ENCODE results near the gene PHF21A. TPM values are rescaled to one million over a fixed set of nuclear protein-coding genes. Genes with fewer than 3 reads are reported as not detected.

Gene PHF21A
- total RNA-seq, 2 experiments from 2014 or later, result 23.1 to 56.1 TPM

- no TSS peak for BruUV-seq (replicated peaks)
- ChIA-PET CTCF (ENCODE audit: unreplicated experiment) (no interaction called here), POLR2A (interaction anchor here (0.8 to 1.0 kb wide), 3 partner anchors 10 to 80 kb away, joined by 3 to 4 read pairs (median 3); no protein-coding TSS in a partner anchor)
- H3K4me3 ChIP-seq (ENCODE audit: low read depth, low read length, poor library complexity, severe bottlenecking), result no peak overlapping the region
- H3K36me3 ChIP-seq (ENCODE audit: insufficient read depth, low read length), result peaks cover 2% of the 10 kb centered on the region; the same call in 1 of the 2 replicates
- H3K27ac ChIP-seq (ENCODE audit: low read depth, low read length, poor library complexity, severe bottlenecking), result no peak overlapping the region
- H3K79me2 ChIP-seq (ENCODE audit: insufficient read depth, low read depth, low read length), result peaks cover 6% of the 10 kb centered on the region; the same call in 1 of the 2 replicates
- H3K9me2 ChIP-seq (ENCODE audit: insufficient read depth, low read length), result no peaks in the 10 kb centered on the region
- intact Hi-C loops (cut with micrococcal nuclease; ENCODE audit: unreplicated experiment), result no loop called here
- H2AFZ ChIP-seq (ENCODE audit: low read length), result no peak overlapping the region
- no peaks in the 10 kb centered on the region for H4K20me1 ChIP-seq (ENCODE audit: insufficient read depth, low read length)
- TF ChIP-seq, protein P1, sequence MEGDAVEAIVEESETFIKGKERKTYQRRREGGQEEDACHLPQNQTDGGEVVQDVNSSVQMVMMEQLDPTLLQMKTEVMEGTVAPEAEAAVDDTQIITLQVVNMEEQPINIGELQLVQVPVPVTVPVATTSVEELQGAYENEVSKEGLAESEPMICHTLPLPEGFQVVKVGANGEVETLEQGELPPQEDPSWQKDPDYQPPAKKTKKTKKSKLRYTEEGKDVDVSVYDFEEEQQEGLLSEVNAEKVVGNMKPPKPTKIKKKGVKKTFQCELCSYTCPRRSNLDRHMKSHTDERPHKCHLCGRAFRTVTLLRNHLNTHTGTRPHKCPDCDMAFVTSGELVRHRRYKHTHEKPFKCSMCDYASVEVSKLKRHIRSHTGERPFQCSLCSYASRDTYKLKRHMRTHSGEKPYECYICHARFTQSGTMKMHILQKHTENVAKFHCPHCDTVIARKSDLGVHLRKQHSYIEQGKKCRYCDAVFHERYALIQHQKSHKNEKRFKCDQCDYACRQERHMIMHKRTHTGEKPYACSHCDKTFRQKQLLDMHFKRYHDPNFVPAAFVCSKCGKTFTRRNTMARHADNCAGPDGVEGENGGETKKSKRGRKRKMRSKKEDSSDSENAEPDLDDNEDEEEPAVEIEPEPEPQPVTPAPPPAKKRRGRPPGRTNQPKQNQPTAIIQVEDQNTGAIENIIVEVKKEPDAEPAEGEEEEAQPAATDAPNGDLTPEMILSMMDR (conservative IDR thresholded peaks at IDR 0.05; ENCODE audit: low read length), result no peak
- TF ChIP-seq EZH2phosphoT487 (IDR thresholded peaks at IDR 0.05; ENCODE audit: borderline replicate concordance, low read depth, low read length), result no peak
- no peak overlapping the region for H3K4me2 ChIP-seq (ENCODE audit: low read length)
- peaks cover 57% of the 10 kb centered on the region for H3K4me1 ChIP-seq (ENCODE audit: insufficient read depth, low read length, poor library complexity, severe bottlenecking)
- no peak for DNase-seq (ENCODE audit: low spot score)
- no peaks in the 10 kb centered on the region for H3K9me3 ChIP-seq (ENCODE audit: low read length)
Measured at GRCh38 chr11:45926536-45927331, 194.5 kb downstream of the PHF21A start.

GRCh38 chr11:45926001-45926401, 195.3 kb downstream of the PHF21A start:
- no peak for DNase-seq (ENCODE audit: low spot score)
- no TSS peak for BruUV-seq (replicated peaks)
- Histone ChIP-seq H3K27ac (ENCODE audit: low read depth, low read length, poor library complexity, severe bottlenecking) (no peak overlapping the region), H3K4me1 (ENCODE audit: insufficient read depth, low read length, poor library complexity, severe bottlenecking) (peaks cover 52% of the 10 kb centered on the region), H3K9me2 (ENCODE audit: insufficient read depth, low read length) (no peaks in the 10 kb centered on the region), H3K9me3 (ENCODE audit: low read length) (no peaks in the 10 kb centered on the region), H3K4me3 (ENCODE audit: low read depth, low read length, poor library complexity, severe bottlenecking) (no peak overlapping the region), H3K4me2 (ENCODE audit: low read length) (no peak overlapping the region), H4K20me1 (ENCODE audit: insufficient read depth, low read length) (no peaks in the 10 kb centered on the region), H3K79me2 (ENCODE audit: insufficient read depth, low read depth, low read length) (no peaks in the 10 kb centered on the region), H2AFZ (ENCODE audit: low read length) (no peak overlapping the region), H3K36me3 (ENCODE audit: insufficient read depth, low read length) (no peaks in the 10 kb centered on the region)
- ChIA-PET POLR2A (interaction anchor here (0.6 to 1.3 kb wide), 3 partner anchors 10 to 174 kb away, joined by 3 read pairs; no protein-coding TSS in a partner anchor), CTCF (ENCODE audit: unreplicated experiment) (no interaction called here)
- TF ChIP-seq, protein P1 (conservative IDR thresholded peaks at IDR 0.05; ENCODE audit: low read length), result no peak
- TF ChIP-seq EZH2phosphoT487 (IDR thresholded peaks at IDR 0.05; ENCODE audit: borderline replicate concordance, low read depth, low read length), result no peak
- intact Hi-C loops (cut with micrococcal nuclease; ENCODE audit: unreplicated experiment), result no loop called here

GRCh38 chr11:45925550-45925949, 195.7 kb downstream of the PHF21A start:
- no peak overlapping the region for H3K27ac ChIP-seq (ENCODE audit: low read depth, low read length, poor library complexity, severe bottlenecking)
- H3K4me1 ChIP-seq (ENCODE audit: insufficient read depth, low read length, poor library complexity, severe bottlenecking), result peaks cover 48% of the 10 kb centered on the region
- intact Hi-C loops (cut with micrococcal nuclease; ENCODE audit: unreplicated experiment), result no loop called here
- ChIA-PET POLR2A (interaction anchor here (0.6 to 1.3 kb wide), 2 partner anchors 11 to 174 kb away, joined by 3 read pairs; no protein-coding TSS in a partner anchor), CTCF (ENCODE audit: unreplicated experiment) (no interaction called here)
- H3K9me3 ChIP-seq (ENCODE audit: low read length), result no peaks in the 10 kb centered on the region
- DNase-seq (ENCODE audit: low spot score), result no peak
- no peaks in the 10 kb centered on the region for H3K79me2 ChIP-seq (ENCODE audit: insufficient read depth, low read depth, low read length)
- H3K4me2 ChIP-seq (ENCODE audit: low read length), result no peak overlapping the region
- H3K4me3 ChIP-seq (ENCODE audit: low read depth, low read length, poor library complexity, severe bottlenecking), result no peak overlapping the region
- no peak overlapping the region for H2AFZ ChIP-seq (ENCODE audit: low read length)
- H4K20me1 ChIP-seq (ENCODE audit: insufficient read depth, low read length), result no peaks in the 10 kb centered on the region
- H3K36me3 ChIP-seq (ENCODE audit: insufficient read depth, low read length), result no peaks in the 10 kb centered on the region
- no peaks in the 10 kb centered on the region for H3K9me2 ChIP-seq (ENCODE audit: insufficient read depth, low read length)
- TF ChIP-seq, protein P1 (conservative IDR thresholded peaks at IDR 0.05; ENCODE audit: low read length), result no peak
- TF ChIP-seq EZH2phosphoT487 (IDR thresholded peaks at IDR 0.05; ENCODE audit: borderline replicate concordance, low read depth, low read length), result no peak
- BruUV-seq (replicated peaks), result no TSS peak
